ENCODE data around the gene RTL9.
"Not testable (repeated sequence)": the region's sequence is repeated elsewhere in the genome, so short reads cannot be mapped to it uniquely, and the experiment has no call there.

Gene RTL9

GRCh38 chrX:110399497-110399896, 40.8 kb downstream of the RTL9 start:
- DNase-seq (ENCODE audit: insufficient read length) (no peak), FAIRE-seq (no peak)
- TF ChIP-seq POLR2A (IDR thresholded peaks at IDR 0.05; ENCODE audit: low read depth, low read length) (no peak), TAF1 (IDR thresholded peaks at IDR 0.05; ENCODE audit: borderline replicate concordance, low read depth, low read length) (no peak), POLR2AphosphoS5 (IDR thresholded peaks at IDR 0.05; ENCODE audit: low read depth, low read length) (no peak)

GRCh38 chrX:110399966-110400365, 41.3 kb downstream of the RTL9 start:
- TF ChIP-seq TAF1 (IDR thresholded peaks at IDR 0.05; ENCODE audit: borderline replicate concordance, low read depth, low read length) (no peak), POLR2A (IDR thresholded peaks at IDR 0.05; ENCODE audit: low read depth, low read length) (no peak), POLR2AphosphoS5 (IDR thresholded peaks at IDR 0.05; ENCODE audit: low read depth, low read length) (no peak)
- FAIRE-seq (no peak), DNase-seq (ENCODE audit: insufficient read length) (no peak)

- DNase-seq (ENCODE audit: insufficient read length) (no peak), FAIRE-seq (peak; percentile 64)
- no peak for TF ChIP-seq POLR2AphosphoS5 (IDR thresholded peaks at IDR 0.05; ENCODE audit: low read depth, low read length)
- TF ChIP-seq POLR2A (IDR thresholded peaks at IDR 0.05; ENCODE audit: low read depth, low read length): no peak
- TF ChIP-seq TAF1 (IDR thresholded peaks at IDR 0.05; ENCODE audit: borderline replicate concordance, low read depth, low read length): no peak
Measured at GRCh38 chrX:110401135-110401534, 42.5 kb downstream of the RTL9 start.

- DNase-seq (ENCODE audit: insufficient read length): no peak
- no peak for TF ChIP-seq POLR2A (IDR thresholded peaks at IDR 0.05; ENCODE audit: low read depth, low read length)
- no peak for TF ChIP-seq TAF1 (IDR thresholded peaks at IDR 0.05; ENCODE audit: borderline replicate concordance, low read depth, low read length)
- no peak for TF ChIP-seq POLR2AphosphoS5 (IDR thresholded peaks at IDR 0.05; ENCODE audit: low read depth, low read length)
- FAIRE-seq: no peak
Measured at GRCh38 chrX:110402091-110402849, 43.6 kb downstream of the RTL9 start.

- TF ChIP-seq POLR2AphosphoS5 (IDR thresholded peaks at IDR 0.05; ENCODE audit: low read depth, low read length): no peak
Measured at GRCh38 chrX:110402850-110403221, 44.2 kb downstream of the RTL9 start.

GRCh38 chrX:110403441-110404238, 45.0 kb downstream of the RTL9 start:
- FAIRE-seq (no peak), DNase-seq (ENCODE audit: insufficient read length) (no peak)
- TF ChIP-seq POLR2A (IDR thresholded peaks at IDR 0.05; ENCODE audit: low read depth, low read length): no peak
- TF ChIP-seq POLR2AphosphoS5 (IDR thresholded peaks at IDR 0.05; ENCODE audit: low read depth, low read length): no peak
- TF ChIP-seq TAF1 (IDR thresholded peaks at IDR 0.05; ENCODE audit: borderline replicate concordance, low read depth, low read length): no peak

More at GRCh38 chrX:110402850-110403221, 44.2 kb downstream of the RTL9 start:
- DNase-seq (ENCODE audit: insufficient read length): no peak
- FAIRE-seq: no peak

GRCh38 chrX:110404376-110404775, 45.7 kb downstream of the RTL9 start:
- TF ChIP-seq POLR2AphosphoS5 (IDR thresholded peaks at IDR 0.05; ENCODE audit: low read depth, low read length) (no peak), POLR2A (IDR thresholded peaks at IDR 0.05; ENCODE audit: low read depth, low read length) (no peak)
- FAIRE-seq (no peak), DNase-seq (ENCODE audit: insufficient read length) (no peak)

- not testable (repeated sequence) for DNase-seq (ENCODE audit: insufficient read length); FAIRE-seq
Measured at GRCh38 chrX:110406250-110406649, 47.6 kb downstream of the RTL9 start.

- no peak for TF ChIP-seq POLR2AphosphoS5 (IDR thresholded peaks at IDR 0.05; ENCODE audit: low read depth, low read length)
- TF ChIP-seq TAF1 (IDR thresholded peaks at IDR 0.05; ENCODE audit: borderline replicate concordance, low read depth, low read length): no peak
- no peak for TF ChIP-seq POLR2A (IDR thresholded peaks at IDR 0.05; ENCODE audit: low read depth, low read length)
- FAIRE-seq: no peak
- DNase-seq (ENCODE audit: insufficient read length): no peak
Measured at GRCh38 chrX:110406822-110407221, 48.2 kb downstream of the RTL9 start.

- no peak for TF ChIP-seq TAF1 (IDR thresholded peaks at IDR 0.05; ENCODE audit: borderline replicate concordance, low read depth, low read length)
- no peak for TF ChIP-seq POLR2A (IDR thresholded peaks at IDR 0.05; ENCODE audit: low read depth, low read length)
- no peak for TF ChIP-seq POLR2AphosphoS5 (IDR thresholded peaks at IDR 0.05; ENCODE audit: low read depth, low read length)
- no peak for FAIRE-seq
- no peak for DNase-seq (ENCODE audit: insufficient read length)
Measured at GRCh38 chrX:110407910-110408545, 49.4 kb downstream of the RTL9 start.

Data from GM12892 (cell line).